T-helper 1 cell treated with Interleukin-12 subunit alpha and Interleukin-12 subunit beta and Interleukin-4 antibody, amounts not matched to agents 30 μg/mL and 1 μg/mL, for 36 hours (primary cell): ENCODE results near the gene SYNGR4.

Experiments
- H3K27ac Mint-ChIP-seq: one replicate; pipeline ENCODE4 v1.8.0; 2021; ENCODE audit warnings: mild to moderate bottlenecking, mixed read lengths
- H3K27me3 Mint-ChIP-seq: one replicate; pipeline ENCODE4 v1.8.0; 2021; ENCODE audit warnings: low read depth, mixed read lengths
- H3K36me3 Mint-ChIP-seq: one replicate; pipeline ENCODE4 v1.8.0; 2021; ENCODE audit warnings: low read depth, mixed read lengths
- H3K4me1 Mint-ChIP-seq: one replicate; pipeline ENCODE4 v1.8.0; 2021; ENCODE audit warnings: low read depth, mixed read lengths
- H3K4me3 Mint-ChIP-seq: one replicate; pipeline ENCODE4 v1.8.0; 2021; ENCODE audit warnings: mild to moderate bottlenecking, moderate library complexity, mixed read lengths
- H3K9me3 Mint-ChIP-seq: one replicate; pipeline ENCODE4 v1.8.0; 2021; ENCODE audit warnings: mixed read lengths

The SYNGR4 gene

DNA sequence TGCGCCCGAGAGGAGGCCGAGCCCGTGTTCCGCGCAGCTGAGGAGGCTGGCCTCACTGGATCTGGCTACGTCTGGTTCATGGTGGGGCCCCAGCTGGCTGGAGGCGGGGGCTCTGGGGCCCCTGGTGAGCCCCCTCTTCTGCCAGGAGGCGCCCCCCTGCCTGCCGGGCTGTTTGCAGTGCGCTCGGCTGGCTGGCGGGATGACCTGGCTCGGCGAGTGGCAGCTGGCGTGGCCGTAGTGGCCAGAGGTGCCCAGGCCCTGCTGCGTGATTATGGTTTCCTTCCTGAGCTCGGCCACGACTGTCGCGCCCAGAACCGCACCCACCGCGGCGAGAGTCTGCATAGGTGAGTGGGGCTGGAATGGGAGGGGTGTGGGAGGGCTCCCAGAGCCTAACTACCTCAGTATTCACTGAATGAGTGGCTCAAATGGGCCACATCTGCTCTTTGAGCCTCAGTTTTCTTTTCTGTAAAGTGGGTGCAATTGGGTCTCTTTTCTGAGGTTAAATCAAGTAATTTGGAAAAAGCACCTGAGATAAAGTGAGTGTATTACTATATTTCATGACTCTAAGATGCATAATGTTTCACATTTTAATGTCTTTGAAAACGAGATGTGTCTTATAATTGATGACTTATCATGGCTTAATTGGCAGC is 41.0 kb downstream of the SYNGR4 start:
- Mint-ChIP-seq H3K27me3 (peaks cover 14% of the 10 kb centered on the region), H3K36me3 (no peaks in the 10 kb centered on the region), H3K9me3 (no peaks in the 10 kb centered on the region), H3K27ac (no peak overlapping the region), H3K4me3 (no peak overlapping the region), H3K4me1 (peaks cover 13% of the 10 kb centered on the region)

DNA sequence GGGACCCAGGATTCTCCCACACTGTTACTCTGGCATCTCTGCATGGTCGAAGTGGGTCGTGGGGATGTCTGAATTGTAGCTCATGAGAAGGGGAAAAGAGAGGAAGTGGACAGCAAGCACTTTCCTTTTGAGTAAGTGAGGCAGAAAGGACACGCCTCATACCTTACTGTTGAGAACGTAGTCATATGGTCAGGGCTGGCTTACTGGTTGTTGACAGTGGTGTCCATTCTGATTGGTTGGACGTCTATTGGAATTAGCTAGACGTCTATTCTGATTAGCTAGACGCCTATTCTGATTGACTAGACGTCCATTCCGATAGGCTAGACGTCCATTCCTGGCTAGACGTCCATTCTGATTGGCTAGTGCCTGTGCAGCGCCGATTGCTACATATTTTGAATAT is 41.7 kb downstream of the SYNGR4 start:
- no peak overlapping the region for H3K4me3 Mint-ChIP-seq
- H3K4me1 Mint-ChIP-seq: peaks cover 10% of the 10 kb centered on the region
- no peaks in the 10 kb centered on the region for H3K9me3 Mint-ChIP-seq
- peaks cover 14% of the 10 kb centered on the region for H3K27me3 Mint-ChIP-seq
- H3K27ac Mint-ChIP-seq: no peak overlapping the region
- no peaks in the 10 kb centered on the region for H3K36me3 Mint-ChIP-seq

DNA sequence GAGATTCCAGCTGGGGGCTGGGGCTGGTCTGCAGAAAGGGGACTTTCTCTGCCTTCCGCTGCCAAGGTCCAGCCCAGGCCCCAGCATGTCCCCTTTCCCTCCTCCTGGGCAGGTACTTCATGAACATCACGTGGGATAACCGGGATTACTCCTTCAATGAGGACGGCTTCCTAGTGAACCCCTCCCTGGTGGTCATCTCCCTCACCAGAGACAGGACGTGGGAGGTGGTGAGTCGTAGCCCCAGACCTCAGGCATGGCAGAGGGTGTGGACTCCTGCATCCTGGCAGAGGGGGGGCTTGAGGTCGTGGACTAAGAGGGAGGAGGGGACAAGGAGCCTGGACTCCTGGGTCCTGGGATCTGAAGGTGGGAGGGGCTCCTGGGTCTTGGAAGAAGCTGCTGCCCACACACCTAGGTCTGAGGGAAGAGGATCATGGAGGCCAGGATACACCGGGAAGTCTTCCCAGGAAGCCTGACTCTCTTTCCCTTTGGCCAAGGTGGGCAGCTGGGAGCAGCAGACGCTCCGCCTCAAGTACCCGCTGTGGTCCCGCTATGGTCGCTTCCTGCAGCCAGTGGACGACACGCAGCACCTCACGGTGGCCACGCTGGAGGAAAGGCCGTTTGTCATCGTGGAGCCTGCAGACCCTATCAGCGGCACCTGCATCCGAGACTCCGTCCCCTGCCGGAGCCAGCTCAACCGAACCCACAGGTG is 49.9 kb downstream of the SYNGR4 start:
- Mint-ChIP-seq H3K27ac (no peak overlapping the region), H3K4me1 (peaks cover 16% of the 10 kb centered on the region), H3K27me3 (peaks cover 26% of the 10 kb centered on the region), H3K9me3 (no peaks in the 10 kb centered on the region), H3K4me3 (no peak overlapping the region), H3K36me3 (no peaks in the 10 kb centered on the region)

DNA sequence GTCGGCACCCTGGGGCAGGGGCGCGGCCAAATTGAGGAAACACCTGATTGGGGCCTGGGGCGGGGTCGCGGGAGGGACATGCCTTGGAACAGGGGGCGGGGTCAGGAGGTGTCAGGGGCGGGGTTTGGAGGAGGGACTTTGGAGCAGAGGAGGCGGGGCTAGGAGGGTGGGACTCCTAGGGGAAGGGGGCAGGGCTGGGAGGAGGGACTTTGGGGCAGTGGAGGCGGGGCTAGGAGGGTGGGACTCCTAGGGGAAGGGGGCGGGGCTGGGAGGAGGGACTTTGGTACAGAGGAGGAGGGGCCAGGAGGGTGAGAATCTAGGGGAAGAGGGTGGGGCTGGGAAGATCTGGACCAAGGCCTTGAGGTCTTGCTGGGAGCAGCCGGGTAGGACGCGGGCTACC is 51.2 kb downstream of the SYNGR4 start:
- Mint-ChIP-seq H3K36me3 (no peaks in the 10 kb centered on the region), H3K27ac (no peak overlapping the region), H3K9me3 (no peaks in the 10 kb centered on the region), H3K27me3 (peaks cover 26% of the 10 kb centered on the region), H3K4me3 (peak overlapping the region; percentile 46), H3K4me1 (peaks cover 19% of the 10 kb centered on the region)

- Mint-ChIP-seq H3K9me3 (no peaks in the 10 kb centered on the region), H3K4me1 (peaks cover 19% of the 10 kb centered on the region), H3K4me3 (peak overlapping the region; percentile 46), H3K27ac (no peak overlapping the region), H3K36me3 (no peaks in the 10 kb centered on the region), H3K27me3 (peaks cover 26% of the 10 kb centered on the region)
These were observed 51.6 kb downstream of the SYNGR4 start for GRCh38 chr19:48415806-48416221.

DNA sequence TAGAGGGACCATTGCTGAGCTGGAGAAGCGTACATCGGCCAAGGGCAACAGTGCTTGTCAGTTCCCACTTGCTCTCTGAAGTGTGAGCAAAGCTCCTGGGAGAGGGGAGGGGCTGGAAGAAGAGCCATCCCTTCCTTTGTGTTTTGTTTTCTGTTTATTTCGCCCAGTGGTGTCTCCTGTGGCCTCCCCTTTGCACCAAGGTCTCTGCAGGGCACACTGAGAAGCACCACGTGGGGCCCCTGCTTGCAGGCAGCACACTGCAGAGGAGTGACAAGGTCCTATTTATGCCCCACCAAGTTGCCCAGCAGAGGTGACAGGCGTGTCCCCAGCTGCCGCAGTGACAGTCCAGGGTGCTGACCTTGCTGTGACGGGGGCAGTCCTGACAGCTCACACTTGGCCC is 53.3 kb downstream of the SYNGR4 start:
- no peak overlapping the region for H3K4me3 Mint-ChIP-seq
- H3K9me3 Mint-ChIP-seq: no peaks in the 10 kb centered on the region
- H3K4me1 Mint-ChIP-seq: peaks cover 19% of the 10 kb centered on the region
- no peak overlapping the region for H3K27ac Mint-ChIP-seq
- no peaks in the 10 kb centered on the region for H3K36me3 Mint-ChIP-seq
- peaks cover 26% of the 10 kb centered on the region for H3K27me3 Mint-ChIP-seq

DNA sequence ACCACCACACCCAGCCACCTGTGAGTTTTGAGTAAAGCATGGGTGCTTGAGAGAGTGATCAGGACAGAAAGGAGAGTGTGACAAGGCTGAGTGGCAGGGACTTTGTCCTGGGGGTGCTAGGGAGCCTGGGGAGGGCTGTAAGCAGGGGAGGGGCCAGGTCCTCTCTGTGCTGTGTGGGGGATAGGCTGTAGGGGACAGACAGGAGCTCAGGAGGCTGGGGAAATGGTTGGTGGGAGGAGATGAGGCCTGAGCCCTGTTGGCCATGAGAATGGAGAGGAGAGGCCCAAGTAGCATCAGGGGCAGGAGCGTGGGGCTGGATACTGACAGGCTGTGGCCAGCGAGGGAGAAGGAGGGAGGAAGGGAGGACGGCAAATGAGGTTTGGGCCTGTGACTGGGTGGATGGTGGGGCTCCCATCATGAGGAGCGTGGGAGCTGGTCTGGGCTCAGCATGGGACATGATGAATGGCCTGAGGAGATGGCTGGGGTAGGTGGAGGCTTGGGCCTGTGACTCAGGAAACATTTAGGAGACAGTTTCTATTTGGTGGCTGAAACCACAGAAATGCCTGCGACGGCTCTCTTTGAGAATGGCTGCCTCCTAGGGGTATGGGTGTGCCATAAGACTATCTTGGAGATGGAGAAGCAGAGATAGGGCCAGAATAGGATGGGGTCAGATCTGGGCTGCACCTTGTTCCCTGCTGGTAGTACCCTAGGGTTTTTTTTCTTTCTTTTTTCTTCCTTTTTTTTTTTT is 54.3 kb downstream of the SYNGR4 start:
- H3K4me1 Mint-ChIP-seq: peaks cover 19% of the 10 kb centered on the region
- H3K4me3 Mint-ChIP-seq: peak overlapping the region; percentile 84
- peaks cover 23% of the 10 kb centered on the region for H3K27me3 Mint-ChIP-seq
- H3K9me3 Mint-ChIP-seq: no peaks in the 10 kb centered on the region
- H3K27ac Mint-ChIP-seq: peak overlapping the region; percentile 82
- no peaks in the 10 kb centered on the region for H3K36me3 Mint-ChIP-seq

GRCh38 chr19:48419158-48419920 is 55.2 kb downstream of the SYNGR4 start:
- Mint-ChIP-seq H3K4me3 (peak overlapping the region; percentile 84), H3K9me3 (no peaks in the 10 kb centered on the region), H3K36me3 (no peaks in the 10 kb centered on the region), H3K4me1 (peaks cover 19% of the 10 kb centered on the region), H3K27ac (peak overlapping the region; percentile 82), H3K27me3 (peaks cover 14% of the 10 kb centered on the region)

GRCh38 chr19:48421548-48421947 is 57.4 kb downstream of the SYNGR4 start:
- Mint-ChIP-seq H3K9me3 (no peaks in the 10 kb centered on the region), H3K27me3 (peaks cover 4% of the 10 kb centered on the region), H3K27ac (no peak overlapping the region)

DNA sequence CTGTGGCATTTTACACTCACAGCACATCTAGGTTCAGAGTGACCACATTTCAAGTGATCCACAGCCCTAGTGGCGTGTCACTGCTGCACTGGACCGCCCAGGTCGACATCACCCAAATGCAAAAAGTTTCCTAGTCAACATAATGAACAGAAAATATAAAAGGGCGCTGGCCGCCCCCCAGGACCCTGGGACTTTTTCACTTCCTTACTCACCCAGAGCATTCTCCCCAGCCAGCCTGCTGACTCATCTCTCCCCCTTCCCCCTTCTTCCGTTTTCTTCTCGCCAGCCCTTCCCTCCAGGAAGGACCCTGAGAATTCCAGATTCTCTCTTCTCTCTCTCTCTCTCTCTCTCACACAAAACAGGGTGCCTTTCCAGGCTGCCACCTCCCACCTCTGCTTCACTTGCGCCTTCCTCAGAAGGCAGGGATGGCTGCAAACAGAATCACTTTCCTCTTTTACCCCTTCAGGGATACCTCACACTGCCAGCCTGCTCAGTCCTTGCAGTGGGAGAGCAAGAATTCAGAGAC is 60.6 kb downstream of the SYNGR4 start:
- Mint-ChIP-seq H3K4me1 (peaks cover 5% of the 10 kb centered on the region), H3K4me3 (no peak overlapping the region), H3K9me3 (no peaks in the 10 kb centered on the region), H3K27ac (no peak overlapping the region), H3K36me3 (no peaks in the 10 kb centered on the region), H3K27me3 (peaks cover 4% of the 10 kb centered on the region)

More at GRCh38 chr19:48421548-48421947, 57.4 kb downstream of the SYNGR4 start:
- H3K36me3 Mint-ChIP-seq: no peaks in the 10 kb centered on the region
- no peak overlapping the region for H3K4me3 Mint-ChIP-seq
- H3K4me1 Mint-ChIP-seq: peaks cover 19% of the 10 kb centered on the region
